Right renal cortex interstitium (tissue), 3 donors: ENCODE results near the gene BARHL2. TPM values are rescaled to one million over a fixed set of nuclear protein-coding genes. Genes with fewer than 3 reads are reported as not detected.

Experiments used
- DNase-seq, 3 donors: peaks; one replicate each; pipeline ENCODE4 v3.0.0-alpha.2; 2013; ENCODE audit warnings: low read depth in 3 of 3, low spot score in 2 of 3
- polyA plus RNA-seq, 3 donors: library from polyadenylated mRNA; unstranded; fragments of 120-200 nt; gene quantifications; one replicate each; pipeline ENCODE4 v1.2.1, GENCODE V29; 2013; ENCODE audit not compliant: insufficient read length in 3 of 3

Gene BARHL2
- polyA plus RNA-seq, 3 donors: not detected

DNA sequence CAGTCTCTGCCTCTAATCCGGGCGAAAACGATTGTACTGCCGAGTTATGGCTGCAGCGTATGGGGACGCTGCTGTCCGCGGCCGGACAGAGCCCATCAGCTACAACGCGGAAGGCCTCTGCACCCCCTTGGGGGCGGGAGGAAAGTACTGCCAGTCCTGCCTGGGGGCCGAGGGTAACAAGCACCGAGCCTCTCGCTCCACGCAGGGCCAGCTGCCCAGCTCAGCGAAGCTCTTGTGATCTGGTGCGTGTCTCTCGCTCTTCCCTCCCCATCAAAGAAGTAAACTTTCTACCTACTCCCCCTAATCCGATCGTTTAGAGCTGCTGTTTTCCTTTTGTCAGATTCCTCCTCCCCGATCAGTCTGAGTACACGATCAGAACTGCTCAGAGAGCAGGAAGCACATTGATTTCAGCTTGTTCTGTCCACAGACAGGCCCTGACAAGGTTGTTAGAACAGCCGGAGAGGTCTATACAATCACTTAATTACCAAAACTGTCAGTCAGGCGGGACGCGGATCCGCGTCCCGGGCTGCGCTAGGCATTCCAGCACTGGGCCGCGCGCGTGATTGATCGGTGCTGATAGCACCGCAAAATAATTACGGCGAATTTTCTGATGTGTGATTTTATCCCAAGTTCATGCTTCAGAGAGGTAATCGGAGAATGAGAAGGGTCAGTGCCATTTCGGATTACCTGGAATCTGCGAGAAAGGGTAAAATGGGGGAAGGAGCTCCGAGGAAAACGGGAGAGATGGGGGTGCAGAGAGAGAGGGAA is 8.7 kb upstream of the BARHL2 start:
- DNase-seq: no peak

- no peak for DNase-seq
Measured at GRCh38 chr1:90724926-90725656, 8.0 kb upstream of the BARHL2 start.

- DNase-seq: no peak
Measured at GRCh38 chr1:90724361-90724760, 7.3 kb upstream of the BARHL2 start.

DNA sequence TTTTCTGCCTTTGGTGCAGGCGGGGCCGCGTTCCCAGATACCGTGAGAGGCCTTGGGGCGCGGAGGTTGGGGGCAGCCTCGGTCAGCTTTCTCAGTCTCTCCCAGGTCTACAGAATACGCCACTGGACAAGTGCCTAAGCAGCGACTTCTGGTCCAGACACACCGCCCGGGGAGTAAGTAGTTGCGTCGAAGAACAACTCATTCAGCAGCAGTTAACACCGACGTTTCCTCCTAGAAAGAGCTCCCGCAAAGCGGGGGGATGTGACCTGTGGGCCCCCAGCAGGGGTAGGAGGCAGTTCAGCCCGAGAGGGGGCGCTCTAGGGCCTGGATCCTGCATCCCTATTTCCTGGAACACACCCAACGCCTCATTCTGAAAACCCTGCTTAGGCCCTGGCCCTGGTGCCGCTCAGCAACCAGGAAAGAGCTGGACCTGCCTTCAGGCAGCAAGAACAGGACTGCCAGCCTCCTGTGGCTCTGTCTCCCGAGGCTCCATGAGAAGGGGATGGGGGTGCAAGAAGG is 6.5 kb upstream of the BARHL2 start:
- no peak for DNase-seq

DNA sequence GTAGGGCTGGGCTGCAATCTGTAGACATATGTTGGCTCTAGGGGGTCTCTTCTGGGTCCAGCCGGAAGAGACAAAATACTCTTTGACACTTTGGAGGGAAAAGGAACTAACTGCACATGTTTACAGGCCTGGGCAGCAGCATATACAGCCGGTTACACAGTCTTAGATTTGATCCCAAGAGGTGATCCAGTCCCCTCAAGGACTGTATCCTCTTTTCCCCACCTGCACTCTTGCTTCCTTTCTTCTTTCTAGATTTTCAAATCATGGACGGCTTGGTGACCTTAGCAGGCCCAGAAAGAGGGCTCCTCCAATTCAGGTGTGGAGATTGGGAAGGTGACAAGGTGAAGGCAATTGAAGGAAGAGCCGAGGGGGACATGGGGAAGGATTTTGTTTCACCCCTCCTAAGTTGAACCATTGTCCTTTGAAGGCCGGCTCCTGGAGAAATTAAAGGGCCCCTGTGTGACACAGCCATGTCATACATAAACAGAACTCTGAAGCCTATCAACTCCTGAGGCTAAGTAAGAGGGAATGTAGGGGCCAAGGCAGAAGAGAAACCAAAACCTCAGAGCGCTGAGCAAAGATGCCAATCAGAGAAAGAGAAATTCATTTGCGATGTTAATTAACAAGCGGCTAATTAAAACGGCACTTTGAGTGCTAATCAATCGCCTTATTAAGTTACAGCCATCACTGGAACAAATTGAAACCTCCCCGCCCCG is 5.9 kb upstream of the BARHL2 start:
- DNase-seq: no peak

DNA sequence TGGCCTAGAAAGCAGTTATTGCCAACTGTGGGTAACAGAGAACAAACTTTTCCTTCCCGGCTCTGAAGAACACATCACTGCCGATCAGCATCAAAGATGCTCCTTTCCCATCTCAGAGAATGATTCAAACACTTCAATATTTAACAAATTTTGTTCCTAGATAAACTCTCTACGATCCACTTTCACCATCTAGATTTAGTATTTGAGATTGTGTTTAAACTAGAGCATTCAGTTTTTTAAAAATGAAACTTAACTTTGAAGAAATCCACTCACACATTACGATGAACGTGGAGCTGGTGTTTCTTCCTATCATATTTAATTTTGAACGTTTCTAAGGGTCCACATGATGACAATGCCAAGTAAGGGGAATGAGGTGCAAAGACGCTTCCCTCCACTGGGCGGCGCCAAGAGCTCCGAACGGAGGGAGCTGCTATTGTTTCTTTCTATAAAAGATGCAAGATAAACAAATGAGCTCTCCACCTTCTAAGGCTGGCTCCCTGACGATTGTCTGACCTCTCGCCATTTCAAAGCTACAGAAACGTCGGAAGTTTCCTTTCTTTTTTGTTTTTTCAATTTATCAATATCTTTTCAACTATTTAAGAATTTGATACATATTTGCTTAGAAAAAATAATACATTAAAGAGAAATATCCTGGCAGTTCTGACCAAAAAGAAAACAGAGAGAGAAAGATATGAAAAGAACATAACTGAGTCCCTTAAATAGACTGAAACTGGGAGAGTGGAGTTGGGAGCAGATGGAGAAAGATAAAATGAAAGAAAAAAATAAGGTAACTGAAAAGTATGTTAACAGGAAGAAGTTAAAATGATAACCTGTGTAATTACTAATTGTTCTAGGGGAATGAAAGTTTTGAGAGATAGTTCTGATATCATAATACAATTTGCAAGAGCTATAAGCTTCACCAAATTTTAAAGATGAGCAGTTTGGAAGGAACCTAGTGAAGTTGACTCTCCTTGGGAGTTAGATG is 4.4 kb upstream of the BARHL2 start:
- DNase-seq: no peak

- DNase-seq: no peak
Measured at GRCh38 chr1:90720145-90720636, 3.1 kb upstream of the BARHL2 start.

DNA sequence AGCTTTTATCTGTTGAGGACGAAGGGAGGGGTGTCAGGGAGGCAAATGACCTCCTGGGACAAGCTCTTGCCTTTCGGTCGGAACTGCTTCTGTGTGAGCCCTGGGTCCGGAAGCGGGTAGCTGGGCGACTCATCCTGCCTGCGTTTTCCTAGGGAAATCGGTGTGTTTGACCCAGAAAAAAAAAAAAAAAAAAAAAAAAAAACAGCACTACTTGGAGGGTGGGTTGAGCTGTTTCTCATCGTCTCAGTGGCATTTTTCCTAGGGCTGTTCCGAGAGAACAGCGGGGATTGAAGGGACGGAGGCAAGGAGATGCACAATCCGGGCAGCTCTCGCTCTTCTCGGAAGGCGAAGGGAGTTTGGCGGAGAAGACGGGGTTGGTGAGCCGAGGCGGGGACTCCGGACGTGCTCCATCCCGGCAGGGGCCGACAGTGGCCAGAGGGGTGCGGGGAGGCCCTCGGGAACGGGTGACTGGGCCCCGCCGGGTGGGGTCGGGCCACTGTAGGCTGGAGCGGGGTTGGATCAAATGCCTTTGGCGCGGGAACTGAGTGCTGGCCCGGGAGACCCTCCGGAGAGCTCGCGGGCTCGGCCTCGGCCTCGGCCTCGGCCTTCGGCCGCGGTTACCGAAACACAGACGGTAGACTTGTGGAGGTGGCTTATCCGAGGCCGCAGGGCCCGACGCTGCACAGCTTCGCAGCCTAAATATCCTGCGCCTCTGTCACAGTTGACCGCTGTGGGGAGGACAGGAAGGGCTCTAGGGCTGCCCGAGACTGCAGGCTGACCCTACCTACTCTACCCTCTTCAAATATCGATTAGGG is 2.4 kb upstream of the BARHL2 start:
- DNase-seq: no peak

GRCh38 chr1:90718411-90719329 is 1.6 kb upstream of the BARHL2 start:
- DNase-seq: no peak

DNA sequence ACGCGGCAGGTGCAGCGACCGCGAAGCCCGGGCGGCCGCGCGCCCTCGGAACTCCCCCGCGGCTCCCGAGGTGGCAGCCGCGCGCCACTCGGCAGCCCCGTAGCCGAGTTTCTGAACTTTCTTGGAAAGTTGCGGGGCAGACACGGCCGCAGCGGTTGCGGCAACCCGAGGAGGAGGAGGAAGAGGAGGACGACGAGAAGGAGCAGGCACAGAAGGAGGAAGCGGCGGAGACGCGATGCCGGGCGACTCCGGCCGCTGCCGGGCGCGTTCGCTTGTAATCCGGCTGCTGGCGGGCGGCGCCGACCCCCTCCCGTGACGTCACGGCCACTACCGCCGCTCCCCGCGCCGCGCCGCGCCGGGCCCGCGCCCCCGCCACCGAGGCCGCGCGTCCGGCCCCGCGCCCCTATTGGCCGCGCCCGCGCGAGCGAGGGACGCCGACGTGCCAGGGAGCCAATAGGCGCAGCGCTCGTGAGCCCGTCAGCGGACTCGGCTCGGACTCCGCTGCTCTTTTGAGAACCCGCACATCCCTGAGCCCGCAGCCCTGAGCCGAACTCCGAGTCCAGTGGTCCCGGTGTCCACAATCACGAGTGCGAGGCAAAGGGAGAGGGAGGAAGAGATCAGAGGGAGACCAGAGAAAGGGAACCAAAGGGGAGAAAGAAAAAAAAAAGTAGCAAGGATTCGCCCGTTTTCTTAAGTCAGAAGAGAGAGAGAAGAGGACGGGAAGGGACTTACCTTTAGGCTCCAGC is 736 bp upstream of the BARHL2 start:
- DNase-seq: no peak

- DNase-seq: no peak
Measured at GRCh38 chr1:90717356-90717664, 208 bp upstream of the BARHL2 start.

DNA sequence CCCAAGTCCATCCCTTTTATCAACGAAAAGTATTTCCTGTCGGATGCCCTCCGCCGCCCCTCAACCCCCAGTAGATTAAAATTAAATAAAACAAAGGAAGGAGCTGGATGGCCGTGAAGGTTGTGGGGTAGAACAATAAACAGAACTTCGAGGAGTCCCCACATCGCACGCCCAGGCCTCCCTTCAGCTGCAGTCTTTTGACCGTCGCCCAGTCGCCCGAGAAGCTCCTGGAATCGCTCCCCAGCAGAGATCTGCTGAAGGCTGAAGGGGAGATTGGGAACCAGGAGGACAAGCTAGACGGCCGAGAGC is 905 bp downstream of the BARHL2 start:
- DNase-seq: no peak

DNA sequence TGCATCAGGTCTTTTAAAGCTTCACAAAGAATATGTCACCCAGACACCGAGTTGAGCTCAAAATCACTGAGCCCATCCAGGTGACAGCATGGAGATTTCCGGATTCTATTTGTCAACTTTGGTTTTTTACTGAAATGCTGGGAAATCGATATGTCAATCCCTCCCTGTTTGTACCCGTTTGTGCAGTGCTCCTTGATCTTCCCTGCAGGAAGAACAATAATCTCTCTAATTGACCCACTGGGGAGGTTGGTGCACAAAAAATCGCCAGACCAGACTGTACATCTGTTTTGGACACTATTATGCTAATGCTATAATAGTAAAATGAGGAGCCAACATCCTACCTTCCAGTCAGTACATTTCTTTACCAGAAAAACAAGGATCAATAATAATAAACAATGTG is 1.8 kb downstream of the BARHL2 start:
- DNase-seq: no peak

GRCh38 chr1:90714521-90714951 is 2.6 kb downstream of the BARHL2 start:
- DNase-seq: no peak

DNA sequence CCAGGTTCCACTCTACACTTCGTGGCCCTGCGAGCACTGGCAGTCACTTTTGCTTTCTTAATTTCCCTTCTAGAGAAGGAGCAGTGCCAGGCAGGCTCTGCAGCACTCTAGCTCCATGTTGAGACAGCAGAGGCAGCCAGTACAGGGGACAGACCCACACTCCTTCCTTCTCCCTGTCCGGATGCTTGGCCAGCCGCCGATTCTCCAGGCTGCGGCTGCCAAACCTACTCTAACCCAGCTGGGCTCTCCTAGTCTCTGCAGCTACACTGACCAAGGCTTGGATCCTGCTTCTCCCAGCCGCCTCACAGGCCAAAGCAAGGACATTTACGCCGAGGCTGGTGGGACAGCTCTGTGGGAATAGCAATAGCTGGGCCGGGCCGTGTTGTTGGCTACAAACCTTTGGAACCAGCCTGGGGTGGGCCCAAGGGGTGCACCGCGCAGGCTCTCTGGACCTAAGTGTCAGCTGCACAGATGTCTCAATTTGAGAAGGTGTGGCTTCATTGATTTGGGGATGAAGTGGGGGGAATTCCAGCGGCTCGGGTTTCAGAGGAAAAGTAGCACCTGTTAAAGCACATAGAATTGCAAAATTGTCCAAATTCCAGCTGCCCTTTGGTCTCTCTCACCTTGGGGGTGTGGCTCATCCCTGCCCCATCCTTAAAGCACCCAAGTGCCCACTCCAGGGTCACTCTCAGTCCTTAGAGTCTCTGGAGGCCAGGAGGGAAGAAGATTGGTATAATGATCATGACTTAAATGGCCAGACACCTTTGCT is 3.2 kb downstream of the BARHL2 start:
- no peak for DNase-seq

- DNase-seq: no peak
Measured at GRCh38 chr1:90712915-90713730, 4.0 kb downstream of the BARHL2 start.
